Measurements from ENCODE around the gene MICAL3.
A peak's percentile ranks its signal among the peaks of the same experiment; 100 is the strongest.

MICAL3 gene

GRCh38 chr22:17977371-17977770 is 47.0 kb downstream of the MICAL3 start:
- no peak for TF ChIP-seq CTCF (IDR thresholded peaks at IDR 0.05; ENCODE audit: poor library complexity, severe bottlenecking)
- Histone ChIP-seq H3K4me1 (ENCODE audit: insufficient read depth, poor library complexity, severe bottlenecking) (peaks cover 29% of the 10 kb centered on the region), H3K9me3 (ENCODE audit: severe bottlenecking) (no peaks in the 10 kb centered on the region), H3K27ac (ENCODE audit: poor library complexity, severe bottlenecking) (no peak overlapping the region), H3K27me3 (ENCODE audit: insufficient read depth, poor library complexity, severe bottlenecking) (no peaks in the 10 kb centered on the region), H3K4me3 (ENCODE audit: severe bottlenecking) (no peak overlapping the region), H3K36me3 (ENCODE audit: low read depth) (peaks cover 8% of the 10 kb centered on the region; the same call in 1 of the 2 replicates)
- ATAC-seq (ENCODE audit: low read depth) (no peak), DNase-seq (ENCODE audit: low spot score) (no peak)

GRCh38 chr22:17976121-17976520 is 48.2 kb downstream of the MICAL3 start:
- no peak for TF ChIP-seq CTCF (IDR thresholded peaks at IDR 0.05; ENCODE audit: poor library complexity, severe bottlenecking)
- no peaks in the 10 kb centered on the region for H3K27me3 ChIP-seq (ENCODE audit: insufficient read depth, poor library complexity, severe bottlenecking)
- H3K36me3 ChIP-seq (ENCODE audit: low read depth): peaks cover 8% of the 10 kb centered on the region; the same call in 1 of the 2 replicates
- peaks cover 35% of the 10 kb centered on the region for H3K4me1 ChIP-seq (ENCODE audit: insufficient read depth, poor library complexity, severe bottlenecking)
- H3K9me3 ChIP-seq (ENCODE audit: severe bottlenecking): no peaks in the 10 kb centered on the region
- H3K4me3 ChIP-seq (ENCODE audit: severe bottlenecking): no peak overlapping the region
- DNase-seq (ENCODE audit: low spot score) (no peak), ATAC-seq (ENCODE audit: low read depth) (no peak)
- no peak overlapping the region for H3K27ac ChIP-seq (ENCODE audit: poor library complexity, severe bottlenecking)

GRCh38 chr22:17974703-17975372 is 49.5 kb downstream of the MICAL3 start:
- Histone ChIP-seq H3K27me3 (ENCODE audit: insufficient read depth, poor library complexity, severe bottlenecking) (no peaks in the 10 kb centered on the region), H3K9me3 (ENCODE audit: severe bottlenecking) (no peaks in the 10 kb centered on the region), H3K4me1 (ENCODE audit: insufficient read depth, poor library complexity, severe bottlenecking) (peaks cover 37% of the 10 kb centered on the region), H3K4me3 (ENCODE audit: severe bottlenecking) (no peak overlapping the region), H3K36me3 (ENCODE audit: low read depth) (peaks cover 8% of the 10 kb centered on the region; the same call in 1 of the 2 replicates), H3K27ac (ENCODE audit: poor library complexity, severe bottlenecking) (peak overlapping the region; percentile 93)
- ATAC-seq (ENCODE audit: low read depth): no peak
- TF ChIP-seq CTCF (IDR thresholded peaks at IDR 0.05; ENCODE audit: poor library complexity, severe bottlenecking): no peak
- no peak for DNase-seq (ENCODE audit: low spot score)

- DNase-seq (ENCODE audit: low spot score) (no peak), ATAC-seq (ENCODE audit: low read depth) (peak; percentile 31)
- peaks cover 11% of the 10 kb centered on the region; the same call in 1 of the 2 replicates for H3K36me3 ChIP-seq (ENCODE audit: low read depth)
- no peaks in the 10 kb centered on the region for H3K27me3 ChIP-seq (ENCODE audit: insufficient read depth, poor library complexity, severe bottlenecking)
- no peak overlapping the region for H3K4me3 ChIP-seq (ENCODE audit: severe bottlenecking)
- H3K27ac ChIP-seq (ENCODE audit: poor library complexity, severe bottlenecking): peak overlapping the region; percentile 93
- no peak for TF ChIP-seq CTCF (IDR thresholded peaks at IDR 0.05; ENCODE audit: poor library complexity, severe bottlenecking)
- H3K9me3 ChIP-seq (ENCODE audit: severe bottlenecking): no peaks in the 10 kb centered on the region
- H3K4me1 ChIP-seq (ENCODE audit: insufficient read depth, poor library complexity, severe bottlenecking): peaks cover 42% of the 10 kb centered on the region
These were observed 50.3 kb downstream of the MICAL3 start for GRCh38 chr22:17974087-17974486.

- Histone ChIP-seq H3K4me3 (ENCODE audit: severe bottlenecking) (no peak overlapping the region), H3K36me3 (ENCODE audit: low read depth) (peaks cover 15% of the 10 kb centered on the region; the same call in 1 of the 2 replicates), H3K9me3 (ENCODE audit: severe bottlenecking) (no peaks in the 10 kb centered on the region), H3K27ac (ENCODE audit: poor library complexity, severe bottlenecking) (peak overlapping the region; percentile 93), H3K27me3 (ENCODE audit: insufficient read depth, poor library complexity, severe bottlenecking) (no peaks in the 10 kb centered on the region), H3K4me1 (ENCODE audit: insufficient read depth, poor library complexity, severe bottlenecking) (peaks cover 42% of the 10 kb centered on the region)
- DNase-seq (ENCODE audit: low spot score) (no peak), ATAC-seq (ENCODE audit: low read depth) (peak; percentile 5; the same call in 2 of the 3 replicates)
- TF ChIP-seq CTCF (IDR thresholded peaks at IDR 0.05; ENCODE audit: poor library complexity, severe bottlenecking): no peak
These were observed 51.1 kb downstream of the MICAL3 start for GRCh38 chr22:17973217-17973616.
